Subcutaneous adipose tissue (tissue), 4 donors: ENCODE data around the gene RPL7L1. TPM values are rescaled to one million over a fixed set of nuclear protein-coding genes. Genes with fewer than 3 reads are reported as not detected.

Experiments used
- total RNA-seq, 4 donors: library from RNA; depleted of rRNA; stranded (reverse); fragments of >200 nt; gene quantifications; one replicate each; pipeline ENCODE4 v1.1.0, GENCODE V29; 2016
- TF ChIP-seq, protein P1 (sequence below): fragments of 450-650 bp; IDR thresholded peaks from one replicate; pipeline ENCODE4 v1.5.1; 2016; ENCODE audit warnings: low read depth, mild to moderate bottlenecking, control low read depth, antibody characterized with exemption, moderate library complexity

The RPL7L1 gene
- total RNA-seq, 4 donors from 2014 or later, result 85.5 to 106 (median 91.2) TPM

DNA sequence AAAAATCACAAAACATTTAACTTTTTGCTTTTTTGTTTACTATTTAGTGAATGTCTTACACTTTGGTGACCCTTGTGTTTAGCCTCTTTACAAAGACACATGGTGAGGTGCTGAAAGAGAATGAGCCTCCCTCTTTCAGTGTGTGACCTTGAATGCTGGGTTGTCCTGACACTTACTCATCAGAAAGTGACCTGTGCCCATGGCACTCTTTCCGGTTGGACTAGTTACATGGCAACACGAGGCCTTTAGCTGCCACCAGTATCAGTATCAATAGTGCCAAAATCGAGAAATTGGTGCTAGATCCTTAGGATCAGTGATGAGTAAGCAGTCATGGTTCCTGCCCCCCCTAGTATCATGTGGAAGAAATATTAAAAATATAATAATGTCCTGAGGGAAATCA, 1.7 kb upstream of the RPL7L1 start:
- TF ChIP-seq, protein P1, sequence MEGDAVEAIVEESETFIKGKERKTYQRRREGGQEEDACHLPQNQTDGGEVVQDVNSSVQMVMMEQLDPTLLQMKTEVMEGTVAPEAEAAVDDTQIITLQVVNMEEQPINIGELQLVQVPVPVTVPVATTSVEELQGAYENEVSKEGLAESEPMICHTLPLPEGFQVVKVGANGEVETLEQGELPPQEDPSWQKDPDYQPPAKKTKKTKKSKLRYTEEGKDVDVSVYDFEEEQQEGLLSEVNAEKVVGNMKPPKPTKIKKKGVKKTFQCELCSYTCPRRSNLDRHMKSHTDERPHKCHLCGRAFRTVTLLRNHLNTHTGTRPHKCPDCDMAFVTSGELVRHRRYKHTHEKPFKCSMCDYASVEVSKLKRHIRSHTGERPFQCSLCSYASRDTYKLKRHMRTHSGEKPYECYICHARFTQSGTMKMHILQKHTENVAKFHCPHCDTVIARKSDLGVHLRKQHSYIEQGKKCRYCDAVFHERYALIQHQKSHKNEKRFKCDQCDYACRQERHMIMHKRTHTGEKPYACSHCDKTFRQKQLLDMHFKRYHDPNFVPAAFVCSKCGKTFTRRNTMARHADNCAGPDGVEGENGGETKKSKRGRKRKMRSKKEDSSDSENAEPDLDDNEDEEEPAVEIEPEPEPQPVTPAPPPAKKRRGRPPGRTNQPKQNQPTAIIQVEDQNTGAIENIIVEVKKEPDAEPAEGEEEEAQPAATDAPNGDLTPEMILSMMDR, result no peak

DNA sequence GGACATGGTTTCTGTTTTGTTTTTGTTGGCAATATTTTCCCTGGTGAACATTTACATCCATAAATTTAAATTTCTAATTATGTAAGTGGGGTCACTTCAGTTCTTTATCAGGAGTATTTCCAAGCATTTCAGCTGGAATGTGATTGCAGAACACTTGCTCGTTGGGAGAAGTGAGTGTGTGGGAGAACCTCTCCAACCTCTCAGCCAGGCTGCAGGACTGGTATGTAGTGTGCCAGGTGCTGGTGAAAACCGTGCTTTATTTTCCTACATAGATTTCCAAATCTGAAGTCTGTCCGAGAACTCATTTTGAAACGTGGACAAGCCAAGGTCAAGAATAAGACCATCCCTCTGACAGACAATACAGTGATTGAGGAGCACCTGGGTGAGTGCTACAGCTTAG, 6.3 kb downstream of the RPL7L1 start:
- TF ChIP-seq, protein P1, result no peak

DNA sequence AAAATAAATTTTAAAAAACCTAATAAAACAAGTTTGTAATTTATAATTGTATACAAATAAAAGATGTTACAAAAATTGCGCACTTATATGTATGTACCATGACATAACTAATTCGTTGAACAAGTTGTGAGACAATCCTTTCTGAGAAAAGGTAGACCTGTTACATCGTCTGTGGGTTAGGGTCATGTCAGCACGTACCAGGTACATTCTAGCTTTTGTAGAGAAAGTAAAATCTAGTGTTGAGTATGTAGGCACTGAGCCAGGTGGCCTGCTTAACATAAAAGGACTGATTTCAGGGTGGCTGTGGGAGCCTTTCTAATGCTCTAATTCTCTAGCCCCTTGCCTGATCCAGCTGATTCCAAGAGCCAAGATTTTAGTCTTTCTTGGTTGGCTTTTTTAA, 10.4 kb downstream of the RPL7L1 start:
- TF ChIP-seq, protein P1, result no peak

DNA sequence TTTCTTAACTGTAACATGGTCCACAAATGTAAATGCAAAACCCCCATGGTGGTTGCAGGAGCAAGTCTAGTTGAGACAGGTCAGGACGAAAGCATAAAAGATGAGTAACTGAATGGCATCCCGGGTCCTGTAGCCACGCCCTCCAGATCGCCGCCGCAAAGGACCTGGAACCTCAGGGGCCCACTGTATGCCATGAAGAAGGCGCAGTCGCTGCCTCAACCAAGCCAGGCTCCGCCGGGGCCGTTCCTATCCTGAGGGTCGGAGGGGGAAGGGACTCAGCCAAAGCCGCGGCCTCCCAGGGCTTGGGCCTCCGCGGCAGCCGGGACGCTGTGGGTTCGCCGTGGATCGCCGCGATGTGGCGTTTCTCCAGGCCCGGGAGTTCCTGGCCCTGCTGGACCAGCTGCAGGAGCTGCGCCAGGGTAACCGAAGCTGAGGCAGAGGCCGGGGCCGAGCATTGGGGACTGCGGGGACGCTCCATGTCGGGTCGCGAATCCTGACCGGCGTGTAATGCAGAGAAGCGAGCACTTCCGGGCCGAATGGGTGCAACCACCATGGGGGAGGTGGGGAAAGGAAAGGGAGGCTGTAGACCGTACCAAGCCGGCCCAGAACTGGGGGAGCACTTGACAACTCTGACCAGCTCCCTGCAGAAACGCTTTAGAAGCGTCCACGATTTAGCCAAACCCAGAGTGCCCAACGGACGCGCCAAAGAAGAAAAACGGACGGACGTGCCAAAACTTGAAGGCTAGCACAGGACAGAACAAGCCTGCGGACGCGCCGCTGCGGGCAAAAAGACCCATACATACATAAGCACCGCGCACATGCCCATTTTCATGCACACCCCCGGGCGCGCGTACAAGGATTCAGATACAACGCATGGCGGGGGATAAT, 11.1 kb downstream of the RPL7L1 start:
- TF ChIP-seq, protein P1, result no peak

DNA sequence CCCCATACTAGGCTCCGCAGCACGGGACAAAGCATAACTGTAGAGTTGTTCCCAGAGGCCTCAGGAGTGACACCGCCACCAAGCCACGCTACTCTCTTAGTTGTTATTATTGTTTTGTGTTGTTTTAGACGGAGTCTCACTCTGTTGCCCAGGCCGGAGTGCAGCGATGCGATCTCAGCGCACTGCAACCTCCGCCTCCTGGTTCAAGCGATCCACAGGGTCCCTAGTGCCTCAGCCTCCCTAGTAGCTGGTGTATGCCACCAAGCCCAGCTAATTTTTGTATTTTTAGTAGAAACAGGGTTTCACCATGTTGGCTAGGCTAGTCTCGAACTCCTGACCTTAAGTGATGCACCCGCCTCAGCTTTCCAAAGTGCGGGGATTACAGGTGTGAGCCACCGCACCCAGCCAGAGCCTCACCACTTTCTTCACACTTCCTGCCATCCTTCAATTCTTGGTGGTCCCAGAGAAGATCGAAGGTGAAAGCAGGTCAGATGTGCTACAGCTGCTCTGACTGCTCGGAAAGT, 11.8 kb downstream of the RPL7L1 start:
- TF ChIP-seq, protein P1, result no peak

DNA sequence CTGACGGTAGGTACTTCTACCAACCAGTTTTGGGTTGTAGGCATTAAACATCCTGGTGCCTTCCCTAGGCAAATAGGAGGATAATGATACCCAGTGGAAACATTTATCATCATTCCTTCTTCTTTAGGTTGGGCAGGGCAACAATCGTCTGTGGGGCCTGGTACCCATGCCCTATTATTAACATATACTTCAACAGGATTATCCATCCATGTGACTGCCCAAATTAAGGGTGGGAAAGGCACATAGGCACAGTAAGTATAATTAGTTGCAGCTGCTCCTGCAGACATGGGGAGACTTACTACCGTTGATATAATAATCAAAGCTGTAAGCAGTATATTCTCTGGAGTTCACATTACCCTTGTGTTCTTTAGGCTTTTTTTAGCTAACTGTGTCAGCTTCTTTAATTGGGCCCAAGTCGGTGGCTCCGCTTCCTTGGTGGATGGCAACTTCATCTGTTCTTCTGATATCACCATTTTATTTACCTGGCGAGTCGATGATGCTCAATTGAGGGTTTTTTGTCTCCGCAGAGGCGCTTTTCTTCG, 16.8 kb downstream of the RPL7L1 start:
- TF ChIP-seq, protein P1, result no peak

DNA sequence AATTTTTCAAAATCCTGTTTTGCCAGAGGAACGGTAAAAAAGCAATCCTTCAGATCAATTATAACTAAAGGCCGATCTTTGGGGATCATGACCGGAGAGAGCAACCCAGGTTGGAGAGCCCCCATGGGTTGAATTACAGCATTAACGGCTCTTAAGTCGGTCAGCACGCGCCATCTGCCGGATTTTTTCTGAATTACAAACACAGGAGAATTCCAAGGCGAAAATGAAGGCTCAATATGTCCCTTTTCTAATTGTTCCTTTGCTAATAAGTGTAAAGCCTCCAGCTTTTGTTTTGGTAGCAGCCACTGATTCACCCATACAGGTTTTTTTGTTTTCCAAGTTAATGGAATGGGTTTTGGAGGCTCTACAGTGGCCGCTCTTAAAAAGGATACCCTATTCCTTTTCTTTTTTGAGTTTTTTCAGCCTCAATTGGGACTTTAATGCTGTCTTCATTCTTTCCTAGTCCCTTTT, 19.5 kb downstream of the RPL7L1 start:
- TF ChIP-seq, protein P1, result no peak
